ENCODE measurements around the gene A3GALT2.

DNA sequence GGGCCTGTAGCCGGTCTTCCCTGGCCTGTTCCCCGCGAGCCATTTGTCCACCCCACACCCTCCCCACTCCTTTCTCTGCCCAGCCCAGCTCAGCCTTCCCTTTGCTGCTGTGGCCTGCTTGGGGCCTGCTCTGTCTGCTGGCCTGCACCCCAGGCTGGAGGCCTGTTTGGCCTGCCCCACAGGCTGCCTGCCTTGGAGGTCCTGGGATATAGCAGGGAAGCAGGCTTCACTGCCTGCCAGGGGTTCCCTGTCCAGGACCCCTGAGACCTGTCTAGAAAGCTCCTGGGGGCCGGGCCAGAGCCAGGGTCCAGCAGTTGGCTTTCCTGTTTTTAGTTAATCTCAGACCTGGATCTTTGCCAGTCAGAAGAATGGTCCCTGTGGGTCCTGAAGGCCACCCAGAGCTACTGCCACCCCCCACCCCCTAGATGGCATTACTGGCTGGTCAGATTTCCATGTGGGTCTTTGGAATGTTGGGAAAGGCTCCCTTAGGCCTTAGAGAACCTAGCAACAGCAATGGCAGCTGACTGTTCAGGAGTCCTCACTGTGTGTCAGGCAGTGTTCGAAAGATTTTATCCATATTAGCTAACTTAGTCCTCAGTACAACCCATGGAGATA is 56.9 kb downstream of the A3GALT2 start:
- TF ChIP-seq SIN3A (IDR thresholded peaks at IDR 0.05; ENCODE audit: borderline replicate concordance, insufficient read depth, low read depth, low read length): no peak
- TF ChIP-seq, protein P1, sequence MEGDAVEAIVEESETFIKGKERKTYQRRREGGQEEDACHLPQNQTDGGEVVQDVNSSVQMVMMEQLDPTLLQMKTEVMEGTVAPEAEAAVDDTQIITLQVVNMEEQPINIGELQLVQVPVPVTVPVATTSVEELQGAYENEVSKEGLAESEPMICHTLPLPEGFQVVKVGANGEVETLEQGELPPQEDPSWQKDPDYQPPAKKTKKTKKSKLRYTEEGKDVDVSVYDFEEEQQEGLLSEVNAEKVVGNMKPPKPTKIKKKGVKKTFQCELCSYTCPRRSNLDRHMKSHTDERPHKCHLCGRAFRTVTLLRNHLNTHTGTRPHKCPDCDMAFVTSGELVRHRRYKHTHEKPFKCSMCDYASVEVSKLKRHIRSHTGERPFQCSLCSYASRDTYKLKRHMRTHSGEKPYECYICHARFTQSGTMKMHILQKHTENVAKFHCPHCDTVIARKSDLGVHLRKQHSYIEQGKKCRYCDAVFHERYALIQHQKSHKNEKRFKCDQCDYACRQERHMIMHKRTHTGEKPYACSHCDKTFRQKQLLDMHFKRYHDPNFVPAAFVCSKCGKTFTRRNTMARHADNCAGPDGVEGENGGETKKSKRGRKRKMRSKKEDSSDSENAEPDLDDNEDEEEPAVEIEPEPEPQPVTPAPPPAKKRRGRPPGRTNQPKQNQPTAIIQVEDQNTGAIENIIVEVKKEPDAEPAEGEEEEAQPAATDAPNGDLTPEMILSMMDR (IDR thresholded peaks at IDR 0.05): no peak
- no peak for TF ChIP-seq POLR2AphosphoS5 (IDR thresholded peaks at IDR 0.05; ENCODE audit: low read depth, low read length)
